ENCODE measurements around the gene USP22. TPM values are rescaled to one million over a fixed set of nuclear protein-coding genes. Genes with fewer than 3 reads are reported as not detected.

The USP22 gene
- total and polyA plus RNA-seq, 10 of the 15 experiments (the other 5 are each of a cell fraction or from before 2014, with no cell fraction given) = 10.8 to 218 (median 98.8) TPM

- Histone ChIP-seq H3K4me2 (ENCODE audit: control insufficient read depth, insufficient read depth) (no peak overlapping the region), H3K27ac (ENCODE audit: control insufficient read depth, insufficient read depth) (no peak overlapping the region), H3K36me3 (ENCODE audit: control insufficient read depth in 2 of 2, insufficient read depth in 2 of 2, low read length in 1 of 2) (no peaks in the 10 kb centered on the region), H2AFZ (ENCODE audit: control insufficient read depth, low read depth, low read length) (no peak overlapping the region), H3K9me3 (replicated peaks; ENCODE audit: control insufficient read depth, insufficient read depth, low read length) (no peaks in the 10 kb centered on the region), H3K4me3 (no peak overlapping the region), H3K9ac (ENCODE audit: control insufficient read depth, insufficient read depth, low read length) (no peak overlapping the region), H3K4me1 (ENCODE audit: control insufficient read depth, insufficient read depth, low read length) (no peaks in the 10 kb centered on the region), H4K20me1 (ENCODE audit: control insufficient read depth, insufficient read depth) (no peaks in the 10 kb centered on the region), H3K27me3 (replicated peaks in 1 of 2; ENCODE audit: control insufficient read depth in 2 of 2, insufficient read depth in 2 of 2, low read length in 1 of 2) (peaks cover 0 to 5% of the 10 kb centered on the region in 2 experiments; a peak in 3 of 4 replicates), H3K79me2 (ENCODE audit: control insufficient read depth, insufficient read depth, low read length) (no peaks in the 10 kb centered on the region)
- no peak for DNase-seq (ENCODE audit: low read depth, low spot score)
- ChIA-PET SMC1A (ENCODE audit: uncharacterized antibody, unreplicated experiment) (no interaction called here), CTCF (no interaction called here), RAD21 (ENCODE audit: unreplicated experiment) (interaction anchor here (0.8 kb wide), 1 partner anchor 10 kb away, joined by 3 read pairs; no protein-coding TSS in a partner anchor), POLR2A (no interaction called here)
- ATAC-seq = no peak
- no peak for FAIRE-seq
- TF ChIP-seq ZZZ3 (IDR thresholded peaks at IDR 0.05; ENCODE audit: control insufficient read depth, insufficient read length, low read depth) = no peak
- no peak for TF ChIP-seq SUPT20H (IDR thresholded peaks at IDR 0.05; ENCODE audit: borderline replicate concordance, control insufficient read depth, low read depth, low read length)
- no peak for TF ChIP-seq ZBED1 (IDR thresholded peaks at IDR 0.05; ENCODE audit: borderline replicate concordance)
- TF ChIP-seq MEF2A (IDR thresholded peaks at IDR 0.05; ENCODE audit: insufficient read depth, low read depth, low read length) = no peak
- no peak for TF ChIP-seq BMI1 (IDR thresholded peaks at IDR 0.05; ENCODE audit: borderline replicate concordance)
- no peak for TF ChIP-seq SREBF1 (IDR thresholded peaks at IDR 0.05; ENCODE audit: low read length)
- no peak for TF ChIP-seq RELA (IDR thresholded peaks at IDR 0.05; ENCODE audit: borderline replicate concordance, partially characterized antibody)
- no peak for TF ChIP-seq STAT1 (conservative IDR thresholded peaks at IDR 0.05)
- no peak for TF ChIP-seq RAD21 (IDR thresholded peaks at IDR 0.05; ENCODE audit: insufficient read depth, low read depth, low read length)
- no peak for TF ChIP-seq IRF5 (IDR thresholded peaks at IDR 0.05; ENCODE audit: borderline replicate concordance)
- no peak for TF ChIP-seq ETV6 (conservative IDR thresholded peaks at IDR 0.05 in 1 of 2, IDR thresholded peaks at IDR 0.05 in 1 of 2; ENCODE audit: borderline replicate concordance in 1 of 2, low read depth in 1 of 2)
- TF ChIP-seq GATAD2B (conservative IDR thresholded peaks at IDR 0.05; ENCODE audit: low read depth) = no peak
- no peak for TF ChIP-seq TARDBP (IDR thresholded peaks at IDR 0.05; ENCODE audit: borderline replicate concordance)
- no peak for TF ChIP-seq CBX3 (IDR thresholded peaks at IDR 0.05; ENCODE audit: borderline replicate concordance, low read depth)
- TF ChIP-seq MXI1 (IDR thresholded peaks at IDR 0.05; ENCODE audit: low read depth, low read length) = no peak
- WGBS (ENCODE audit: insufficient coverage, insufficient replicate concordance, low lambda C conversion rate, missing lambda C conversion rate) = 2% methylated on average over 6 of the region's 6 CpGs
- in situ Hi-C loops (cut with MboI) = loop anchor here (25.0 kb wide), 1 partner anchor 532 kb away; no protein-coding TSS in a partner anchor
- intact Hi-C loops (cut with micrococcal nuclease; ENCODE audit: unreplicated experiment) = no loop called here
- no TSS peak for BruUV-seq (replicated peaks)
Observed at GRCh38 chr17:20955427-20956323, 87.1 kb downstream of the USP22 start.
